ENCODE data around the gene NCR3LG1.

The NCR3LG1 gene

DNA sequence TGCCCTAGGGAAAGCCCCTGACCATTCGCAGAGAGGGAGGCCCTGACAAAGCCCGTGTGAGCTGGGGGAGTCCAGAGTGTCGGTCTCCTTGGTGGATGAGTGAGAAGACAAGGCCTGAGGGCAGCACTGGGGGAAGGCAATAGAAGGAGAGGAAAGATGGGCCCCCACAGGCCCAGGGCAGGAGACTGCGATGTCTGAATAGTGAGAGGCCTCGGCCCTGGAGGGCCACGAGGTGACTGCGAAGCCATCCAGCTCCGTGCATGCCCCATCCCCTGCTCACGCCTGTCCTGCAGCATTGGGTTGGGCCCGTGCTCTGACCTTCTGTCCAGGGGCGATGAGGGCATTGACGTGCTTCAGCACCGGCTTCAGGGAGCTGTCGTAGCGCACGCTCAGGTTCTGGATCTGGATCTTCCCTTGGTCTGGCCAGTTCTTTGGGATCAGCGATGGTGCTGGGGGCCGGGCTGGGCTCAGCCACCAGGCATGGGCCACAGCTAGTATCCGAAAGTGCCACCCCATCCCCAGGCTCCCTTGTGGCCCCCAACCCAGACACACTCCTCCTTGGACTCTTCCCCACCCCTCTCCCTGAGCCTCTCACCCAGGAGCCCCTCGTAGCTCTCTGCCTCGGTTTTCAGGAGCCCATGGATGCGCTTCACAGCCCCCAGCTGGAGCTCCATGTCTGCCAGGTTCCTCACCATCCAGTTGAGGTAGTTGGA is 45.2 kb downstream of the NCR3LG1 start:
- Histone ChIP-seq H3K9me3 (ENCODE audit: insufficient read depth, low read length, severe bottlenecking) (no peaks in the 10 kb centered on the region), H3K9ac (ENCODE audit: low read depth, low read length) (no peak overlapping the region), H3K27me3 (ENCODE audit: insufficient read depth, low read length, poor library complexity) (no peaks in the 10 kb centered on the region), H3K79me2 (ENCODE audit: insufficient read depth, low read length) (no peaks in the 10 kb centered on the region), H4K20me1 (ENCODE audit: insufficient read depth, low read length) (no peaks in the 10 kb centered on the region), H3K27ac (ENCODE audit: low read length) (no peak overlapping the region), H3K4me1 (ENCODE audit: insufficient read depth, low read length) (no peaks in the 10 kb centered on the region), H3K36me3 (ENCODE audit: insufficient read depth, low read length) (no peaks in the 10 kb centered on the region), H2AFZ (ENCODE audit: low read depth, low read length) (no peak overlapping the region), H3K4me3 (ENCODE audit: low read depth in 1 of 2, low read length in 2 of 2) (no peak overlapping the region), H3K4me2 (ENCODE audit: insufficient read depth, low read length) (no peak overlapping the region)
- ATAC-seq (ENCODE audit: insufficient read depth, low read depth) (no peak), DNase-seq (no peak)
- no peak for TF ChIP-seq EZH2 (IDR thresholded peaks at IDR 0.05; ENCODE audit: borderline replicate concordance, low read depth, low read length, severe bottlenecking)
- TF ChIP-seq, protein P1, sequence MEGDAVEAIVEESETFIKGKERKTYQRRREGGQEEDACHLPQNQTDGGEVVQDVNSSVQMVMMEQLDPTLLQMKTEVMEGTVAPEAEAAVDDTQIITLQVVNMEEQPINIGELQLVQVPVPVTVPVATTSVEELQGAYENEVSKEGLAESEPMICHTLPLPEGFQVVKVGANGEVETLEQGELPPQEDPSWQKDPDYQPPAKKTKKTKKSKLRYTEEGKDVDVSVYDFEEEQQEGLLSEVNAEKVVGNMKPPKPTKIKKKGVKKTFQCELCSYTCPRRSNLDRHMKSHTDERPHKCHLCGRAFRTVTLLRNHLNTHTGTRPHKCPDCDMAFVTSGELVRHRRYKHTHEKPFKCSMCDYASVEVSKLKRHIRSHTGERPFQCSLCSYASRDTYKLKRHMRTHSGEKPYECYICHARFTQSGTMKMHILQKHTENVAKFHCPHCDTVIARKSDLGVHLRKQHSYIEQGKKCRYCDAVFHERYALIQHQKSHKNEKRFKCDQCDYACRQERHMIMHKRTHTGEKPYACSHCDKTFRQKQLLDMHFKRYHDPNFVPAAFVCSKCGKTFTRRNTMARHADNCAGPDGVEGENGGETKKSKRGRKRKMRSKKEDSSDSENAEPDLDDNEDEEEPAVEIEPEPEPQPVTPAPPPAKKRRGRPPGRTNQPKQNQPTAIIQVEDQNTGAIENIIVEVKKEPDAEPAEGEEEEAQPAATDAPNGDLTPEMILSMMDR (IDR thresholded peaks at IDR 0.05; ENCODE audit: borderline replicate concordance, extremely low read depth, low read length, poor library complexity, severe bottlenecking), result no peak

DNA sequence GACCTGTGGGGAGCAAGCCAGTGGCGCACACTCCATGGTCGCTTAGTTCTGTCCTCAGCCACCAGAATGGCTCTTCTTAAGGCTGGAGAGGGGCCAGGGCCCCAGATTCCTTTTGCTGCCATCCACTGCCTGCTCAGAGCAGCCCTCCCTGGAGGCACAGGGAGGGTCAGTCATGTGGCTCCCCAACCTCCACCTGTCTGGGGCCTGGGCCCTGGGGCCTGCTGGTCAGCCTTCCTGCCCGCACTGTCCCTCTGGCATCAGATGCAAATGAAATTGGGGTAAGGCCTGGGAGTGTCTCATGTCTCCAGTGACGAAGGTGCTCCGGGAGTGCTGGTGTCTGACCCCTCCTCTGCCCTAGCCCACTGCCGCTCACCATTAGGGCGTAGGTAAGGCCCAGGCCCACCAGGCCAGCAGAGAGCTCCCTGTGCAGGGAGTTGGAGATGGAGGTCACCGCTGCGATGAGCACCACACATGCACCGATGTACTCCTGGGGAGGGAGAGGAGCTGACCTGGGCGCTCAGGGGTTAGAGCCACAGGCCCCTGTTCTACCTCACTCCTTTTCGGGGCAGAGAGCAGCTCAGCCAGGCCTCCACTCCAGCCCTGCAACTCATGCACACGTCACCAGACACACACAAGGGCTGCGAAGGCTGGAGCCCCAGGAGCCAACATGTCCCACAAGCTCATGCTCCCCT is 45.9 kb downstream of the NCR3LG1 start:
- ATAC-seq (ENCODE audit: insufficient read depth, low read depth) (no peak), DNase-seq (no peak)
- no peak overlapping the region for H2AFZ ChIP-seq (ENCODE audit: low read depth, low read length)
- H3K9ac ChIP-seq (ENCODE audit: low read depth, low read length), result no peak overlapping the region
- no peaks in the 10 kb centered on the region for H3K27me3 ChIP-seq (ENCODE audit: insufficient read depth, low read length, poor library complexity)
- TF ChIP-seq, protein P1 (IDR thresholded peaks at IDR 0.05; ENCODE audit: borderline replicate concordance, extremely low read depth, low read length, poor library complexity, severe bottlenecking), result no peak
- TF ChIP-seq EZH2 (IDR thresholded peaks at IDR 0.05; ENCODE audit: borderline replicate concordance, low read depth, low read length, severe bottlenecking), result no peak
- no peaks in the 10 kb centered on the region for H3K36me3 ChIP-seq (ENCODE audit: insufficient read depth, low read length)
- H3K4me1 ChIP-seq (ENCODE audit: insufficient read depth, low read length), result no peaks in the 10 kb centered on the region
- H3K27ac ChIP-seq (ENCODE audit: low read length), result no peak overlapping the region
- H3K9me3 ChIP-seq (ENCODE audit: insufficient read depth, low read length, severe bottlenecking), result no peaks in the 10 kb centered on the region
- H3K4me2 ChIP-seq (ENCODE audit: insufficient read depth, low read length), result no peak overlapping the region
- H3K4me3 ChIP-seq (ENCODE audit: low read depth in 1 of 2, low read length in 2 of 2), result no peak overlapping the region
- no peaks in the 10 kb centered on the region for H4K20me1 ChIP-seq (ENCODE audit: insufficient read depth, low read length)
- no peaks in the 10 kb centered on the region for H3K79me2 ChIP-seq (ENCODE audit: insufficient read depth, low read length)

DNA sequence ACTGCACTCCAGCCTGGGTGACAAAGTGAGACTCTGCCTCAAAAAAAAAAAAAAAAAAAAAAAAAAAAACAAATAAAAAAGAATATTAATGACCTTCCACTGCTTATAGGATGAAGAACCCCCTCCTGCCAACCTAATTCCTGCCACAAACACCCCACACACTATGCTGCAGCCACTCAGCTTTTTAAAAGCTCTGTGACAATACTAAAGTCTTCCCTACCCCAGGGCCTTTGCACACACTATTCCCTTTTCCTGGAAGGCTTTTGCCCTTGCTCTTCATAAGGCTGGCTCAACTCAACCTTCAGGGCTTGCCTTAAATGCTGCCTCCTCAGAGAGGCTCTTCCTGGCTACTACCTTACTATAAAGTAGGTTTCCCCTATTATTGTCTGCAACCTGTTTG is 47.6 kb downstream of the NCR3LG1 start:
- no peak for ATAC-seq (ENCODE audit: insufficient read depth, low read depth)
- TF ChIP-seq EZH2 (IDR thresholded peaks at IDR 0.05; ENCODE audit: borderline replicate concordance, low read depth, low read length, severe bottlenecking), result no peak
- TF ChIP-seq, protein P1 (IDR thresholded peaks at IDR 0.05; ENCODE audit: borderline replicate concordance, extremely low read depth, low read length, poor library complexity, severe bottlenecking), result no peak
- no peaks in the 10 kb centered on the region for H4K20me1 ChIP-seq (ENCODE audit: insufficient read depth, low read length)

More for the DNA sequence above, 47.6 kb downstream of the NCR3LG1 start:
- Histone ChIP-seq H3K79me2 (ENCODE audit: insufficient read depth, low read length) (no peaks in the 10 kb centered on the region), H3K4me2 (ENCODE audit: insufficient read depth, low read length) (no peak overlapping the region), H3K27me3 (ENCODE audit: insufficient read depth, low read length, poor library complexity) (no peaks in the 10 kb centered on the region), H3K27ac (ENCODE audit: low read length) (no peak overlapping the region), H3K4me1 (ENCODE audit: insufficient read depth, low read length) (no peaks in the 10 kb centered on the region), H3K9ac (ENCODE audit: low read depth, low read length) (no peak overlapping the region), H2AFZ (ENCODE audit: low read depth, low read length) (no peak overlapping the region), H3K4me3 (ENCODE audit: low read depth in 1 of 2, low read length in 2 of 2) (no peak overlapping the region), H3K9me3 (ENCODE audit: insufficient read depth, low read length, severe bottlenecking) (no peaks in the 10 kb centered on the region), H3K36me3 (ENCODE audit: insufficient read depth, low read length) (no peaks in the 10 kb centered on the region)
- DNase-seq, result no peak

Data from DND-41 (cell line).